Prostate gland (tissue), 2 donors: Measurements from ENCODE around the gene SLC25A4.
A peak's percentile ranks its signal among the peaks of the same experiment; 100 is the strongest.

Source experiments
- CTCF ChIP-seq, 4 experiments: fragments of 200-600 bp in 2 of 4; fragments of 450-650 bp in 2 of 4; sonication (generic) in 2 of 4; IDR thresholded peaks; 1 replicate in 3 of 4; 2 replicates in 1 of 4; pipeline ENCODE4 v1.5.1; 2016 to 2019; ENCODE audit warnings: antibody characterized with exemption in 4 of 4, mild to moderate bottlenecking in 2 of 4, moderate library complexity in 2 of 4
- POLR2A ChIP-seq: fragments of 450-650 bp; IDR thresholded peaks from one replicate; pipeline ENCODE4 v1.6.1; 2016; ENCODE audit warnings: antibody characterized with exemption, mild to moderate bottlenecking

- TF ChIP-seq CTCF (IDR thresholded peaks at IDR 0.05) (peak in 3 of 4 experiments; percentile 62 to 77 (median 66)), POLR2A (no peak)
These were observed 46.9 kb upstream of the SLC25A4 start for GRCh38 chr4:185096032-185096653.
